Renal cortical epithelial cell (primary cell): ENCODE results near the gene SLC6A7. TPM values are rescaled to one million over a fixed set of nuclear protein-coding genes. Genes with fewer than 3 reads are reported as not detected.

Experiments used
- DNase-seq: peaks from one replicate; pipeline ENCODE4 v3.0.0-alpha.2; 2011; ENCODE audit warnings: low read depth
- total RNA-seq: library from RNA; depleted of rRNA; stranded (reverse); fragments of >200 nt; gene quantifications from 2 replicates; pipeline ENCODE4 v1.2.3, GENCODE V29; 2014

Gene SLC6A7
- total RNA-seq, 1 donor from 2014 or later: not detected

DNA sequence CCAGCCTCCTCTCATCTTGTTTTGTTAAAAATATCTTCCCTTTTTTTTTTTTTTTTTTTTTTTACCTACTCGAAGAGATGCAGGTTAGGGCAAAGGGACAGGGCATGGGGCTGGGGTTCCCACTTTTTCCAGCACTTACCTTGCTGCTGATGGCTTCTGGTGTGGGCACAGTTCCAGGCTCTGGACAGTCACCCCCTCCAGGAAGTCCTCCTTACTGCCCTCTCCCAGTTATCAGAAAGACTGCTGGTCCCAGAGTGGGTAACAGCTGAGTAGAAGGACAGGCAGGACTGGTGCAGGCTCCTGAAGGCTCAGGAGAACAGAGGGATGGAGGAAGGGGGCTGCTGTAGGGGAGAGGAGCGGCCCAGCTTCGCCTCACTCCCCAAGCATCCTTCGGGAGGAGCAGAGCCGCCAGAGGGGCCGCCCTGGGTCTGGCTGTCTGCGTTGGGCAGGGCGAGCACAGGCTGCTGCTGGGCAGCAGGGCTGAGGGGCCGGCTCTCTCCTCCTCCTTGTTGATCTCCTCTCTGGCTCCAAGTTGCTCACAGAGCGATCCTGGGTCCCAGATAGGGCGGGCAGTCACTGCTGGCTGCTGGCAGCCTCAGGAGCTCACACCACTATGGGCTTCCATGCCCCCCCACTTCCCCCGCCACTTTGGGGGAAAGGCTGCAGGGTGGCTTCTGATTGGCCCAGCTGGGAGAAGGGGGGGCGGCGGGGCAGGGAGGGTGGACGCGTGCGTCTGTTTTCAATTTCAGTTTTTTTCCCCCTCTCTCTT, 34.4 kb upstream of the SLC6A7 start, which contains the start of gene PDGFRB:
TSS of gene PDGFRB (minus strand) at position 588 of the 769 bp plus-strand sequence. CDS start 18,798 bp downstream, outside the sequence.
- no peak for DNase-seq

DNA sequence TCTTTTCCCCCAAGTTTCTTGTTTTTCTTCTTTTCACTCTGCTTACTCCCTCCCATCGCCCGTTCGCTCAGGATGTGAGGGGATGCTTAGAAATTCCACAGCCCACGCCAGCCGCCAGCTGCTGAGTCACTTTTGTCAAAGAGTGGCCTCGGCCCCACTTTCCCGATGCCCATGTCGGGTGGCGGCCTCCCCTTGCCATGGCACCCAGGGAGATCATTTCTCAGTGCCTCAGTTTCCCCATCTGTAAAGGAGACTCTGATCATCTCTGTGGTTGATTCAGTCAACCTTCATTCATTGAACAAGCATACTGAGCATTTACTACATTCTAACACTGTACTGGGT, 33.9 kb upstream of the SLC6A7 start:
- no peak for DNase-seq

DNA sequence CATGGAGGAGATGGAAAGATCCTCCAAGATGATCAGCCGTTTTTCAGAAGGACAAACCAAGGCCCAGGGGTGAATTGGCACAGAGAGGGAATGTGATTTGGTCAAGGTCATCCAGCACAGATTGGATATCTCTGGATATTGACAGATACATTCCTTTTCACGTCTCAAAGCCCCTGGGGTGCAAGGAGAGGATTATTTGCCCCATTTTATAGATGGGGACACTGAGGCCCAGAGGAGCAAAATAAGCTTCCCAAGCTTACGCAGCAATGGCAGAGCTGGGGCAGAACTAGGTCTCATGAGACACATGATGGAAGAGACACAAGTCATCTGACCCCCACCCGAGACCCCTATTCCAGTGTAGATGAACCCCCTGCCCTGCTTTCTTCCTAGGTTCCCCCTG, 33.3 kb upstream of the SLC6A7 start:
- DNase-seq: no peak

GRCh38 chr5:150157168-150157567, 32.7 kb upstream of the SLC6A7 start:
- DNase-seq: no peak

DNA sequence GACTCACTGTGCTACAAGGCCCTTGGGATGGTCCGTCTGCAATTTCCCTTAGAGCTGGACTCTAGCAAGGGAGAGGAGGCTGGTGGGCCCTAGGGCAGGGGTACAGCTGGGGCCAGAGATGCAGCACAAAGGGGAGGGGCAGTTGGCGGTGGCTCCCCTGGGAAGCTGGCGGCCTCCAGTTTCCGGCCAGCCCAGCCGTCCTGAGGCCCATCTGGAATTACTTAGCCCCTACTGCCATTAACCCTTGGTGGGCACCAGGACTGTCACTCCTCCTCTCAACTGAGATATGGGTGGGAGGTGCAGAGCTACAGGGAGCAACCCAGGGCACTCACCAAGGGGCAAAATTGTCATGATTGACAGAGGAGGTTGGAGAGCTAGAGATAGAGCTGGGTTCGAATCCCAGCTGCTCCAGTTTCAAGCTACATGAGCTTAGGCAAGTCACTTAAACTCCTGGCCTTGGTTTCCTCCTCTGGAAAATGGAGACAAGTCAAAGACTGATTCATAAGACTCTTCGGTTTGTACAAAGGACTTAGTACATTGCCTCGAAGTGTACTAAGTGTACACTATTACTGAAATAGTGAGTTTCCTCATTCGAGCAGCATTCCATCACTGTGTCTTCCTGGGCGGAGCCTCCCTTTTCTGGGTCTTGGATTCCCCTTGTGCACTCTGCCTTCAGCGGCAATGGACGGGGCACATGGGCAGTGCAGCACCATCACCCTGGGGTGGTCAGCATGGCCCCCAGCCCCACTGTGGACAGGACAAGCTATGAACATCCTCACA, 31.5 kb upstream of the SLC6A7 start:
- DNase-seq: no peak

DNA sequence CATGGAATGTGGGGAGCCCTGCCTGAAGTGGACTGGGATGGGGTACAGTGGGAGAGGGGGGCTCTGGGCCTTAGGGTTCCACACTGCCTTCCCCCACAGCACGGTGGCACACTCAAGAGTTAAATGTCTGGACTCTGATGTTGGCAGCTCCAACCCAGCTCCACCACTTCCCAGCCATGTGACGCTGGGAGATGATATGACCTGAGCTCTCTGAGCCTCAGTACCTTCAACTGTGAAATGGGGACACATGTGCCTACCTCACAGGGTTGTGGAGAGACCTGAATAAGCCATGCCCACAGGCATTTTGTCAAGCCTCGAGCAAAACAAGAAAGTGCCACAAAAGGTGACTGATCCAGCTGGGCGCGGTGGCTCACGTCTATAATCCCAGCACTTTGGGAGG, 30.8 kb upstream of the SLC6A7 start:
- no peak for DNase-seq

DNA sequence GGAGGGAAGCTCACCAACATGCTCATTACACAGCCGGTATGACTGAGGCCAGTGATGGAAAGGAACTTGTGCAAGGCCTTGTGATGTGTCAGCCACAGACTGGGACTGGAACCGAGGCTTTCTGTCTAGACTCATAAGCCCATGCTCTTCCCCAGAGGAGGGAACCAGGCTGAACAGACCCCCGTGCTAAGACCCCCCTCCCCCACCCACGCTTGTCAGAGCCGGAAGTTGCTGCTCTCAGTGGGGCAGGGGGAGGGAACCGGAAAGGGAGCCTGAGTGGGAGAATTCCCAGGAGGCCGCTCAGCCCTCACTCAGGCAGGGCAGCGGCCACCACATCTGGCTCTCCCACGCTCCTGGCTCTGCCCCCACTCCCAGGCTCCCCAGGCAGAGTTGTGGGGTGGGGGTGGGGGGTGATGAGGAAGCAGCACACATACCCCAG, 30.1 kb upstream of the SLC6A7 start:
- DNase-seq: no peak

DNA sequence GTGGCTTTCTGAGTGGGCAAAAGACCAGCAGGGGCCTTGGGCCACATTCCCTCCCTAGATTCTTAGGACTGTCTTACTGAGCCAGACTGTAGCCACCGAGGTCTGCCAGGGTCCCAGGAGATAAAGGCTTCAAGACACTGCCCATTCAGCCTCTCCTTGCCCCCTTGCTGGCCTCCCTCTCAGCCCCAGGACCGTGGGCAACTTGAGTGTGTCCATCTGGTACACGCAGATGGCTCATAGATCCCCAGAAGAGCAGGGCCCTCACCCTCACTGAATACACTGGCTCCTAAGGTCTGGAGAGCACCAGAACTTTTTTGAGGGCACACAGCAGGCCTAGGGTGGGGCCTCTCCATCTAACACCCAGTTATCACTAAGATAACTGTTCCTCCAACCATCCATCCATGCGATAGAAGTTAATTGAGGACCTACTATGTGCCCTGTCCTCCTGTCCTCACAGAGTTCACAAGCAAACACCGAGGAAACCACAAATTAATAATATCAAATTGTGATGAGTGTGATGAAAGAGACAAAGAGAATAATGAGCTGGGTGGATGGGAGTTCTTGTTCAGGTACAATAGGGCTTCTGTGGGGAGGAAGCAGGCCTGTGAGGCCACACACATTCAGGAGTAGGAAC, 29.3 kb upstream of the SLC6A7 start:
- DNase-seq: no peak

GRCh38 chr5:150161242-150162141, 28.4 kb upstream of the SLC6A7 start:
- peak; percentile 25 for DNase-seq

- DNase-seq: no peak
Observed at GRCh38 chr5:150162142-150162513, 27.7 kb upstream of the SLC6A7 start.

- no peak for DNase-seq
Observed at GRCh38 chr5:150163035-150163434, 26.8 kb upstream of the SLC6A7 start.

- no peak for DNase-seq
Observed at GRCh38 chr5:150163547-150164059, 26.3 kb upstream of the SLC6A7 start.

DNA sequence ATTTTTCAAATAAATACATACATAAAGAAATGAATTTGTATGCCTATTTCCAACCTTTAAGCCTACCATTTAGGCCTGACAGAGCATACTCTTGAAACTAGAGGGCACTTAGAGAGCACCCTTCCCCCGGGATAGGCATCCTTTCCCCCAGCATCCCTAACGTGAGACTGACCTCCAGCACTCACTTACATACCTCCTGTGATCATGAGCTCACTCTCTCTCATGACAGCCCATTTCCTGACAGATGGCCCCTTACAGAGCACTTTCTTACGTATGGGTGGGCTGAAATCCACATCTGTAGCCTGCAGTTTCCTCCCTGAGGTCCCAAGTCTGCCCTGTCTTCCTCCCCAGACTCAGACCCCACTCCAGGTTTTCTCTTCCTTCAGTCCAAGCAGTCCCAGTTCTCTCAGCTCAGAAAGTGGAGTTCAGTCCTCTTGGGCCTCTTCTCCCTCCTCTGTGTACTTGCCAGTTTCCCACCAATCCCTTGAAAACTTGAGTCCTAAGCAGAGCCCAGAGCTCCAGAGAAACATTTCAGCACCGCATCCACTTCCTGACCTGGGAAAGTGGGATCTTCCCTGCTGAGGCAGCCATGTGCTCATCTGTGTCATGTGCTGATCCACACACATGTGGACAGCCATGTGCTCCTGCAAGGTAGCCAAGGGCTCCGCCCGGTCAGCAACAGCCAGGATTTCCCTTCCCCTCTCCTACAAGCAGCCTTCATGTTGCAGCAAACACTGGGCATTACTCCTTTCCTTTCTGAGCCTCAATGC, 25.5 kb upstream of the SLC6A7 start:
- DNase-seq: no peak

GRCh38 chr5:150166037-150166649, 23.7 kb upstream of the SLC6A7 start:
- no peak for DNase-seq

DNA sequence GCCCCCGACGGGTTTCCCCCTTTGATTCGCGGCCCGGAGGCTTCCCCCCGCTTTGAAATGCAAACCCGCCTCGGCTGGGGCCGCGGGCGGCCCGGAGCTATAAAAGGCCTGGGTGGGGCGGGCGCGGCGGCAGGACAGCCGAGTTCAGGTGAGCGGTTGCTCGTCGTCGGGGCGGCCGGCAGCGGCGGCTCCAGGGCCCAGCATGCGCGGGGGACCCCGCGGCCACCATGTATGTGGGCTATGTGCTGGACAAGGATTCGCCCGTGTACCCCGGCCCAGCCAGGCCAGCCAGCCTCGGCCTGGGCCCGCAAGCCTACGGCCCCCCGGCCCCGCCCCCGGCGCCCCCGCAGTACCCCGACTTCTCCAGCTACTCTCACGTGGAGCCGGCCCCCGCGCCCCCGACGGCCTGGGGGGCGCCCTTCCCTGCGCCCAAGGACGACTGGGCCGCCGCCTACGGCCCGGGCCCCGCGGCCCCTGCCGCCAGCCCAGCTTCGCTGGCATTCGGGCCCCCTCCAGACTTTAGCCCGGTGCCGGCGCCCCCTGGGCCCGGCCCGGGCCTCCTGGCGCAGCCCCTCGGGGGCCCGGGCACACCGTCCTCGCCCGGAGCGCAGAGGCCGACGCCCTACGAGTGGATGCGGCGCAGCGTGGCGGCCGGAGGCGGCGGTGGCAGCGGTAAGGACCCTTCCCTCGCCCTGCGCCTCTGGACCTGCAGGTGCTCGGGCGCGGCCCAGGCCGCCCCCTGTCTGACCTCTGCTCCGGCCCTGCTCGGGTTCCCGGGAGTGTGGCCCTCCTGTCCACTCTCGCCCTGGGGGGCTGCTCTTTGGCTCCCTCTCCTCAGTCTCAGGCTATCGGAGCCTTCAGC, 23.0 kb upstream of the SLC6A7 start, which contains the start of gene CDX1:
TSS of gene CDX1 (plus strand) at position 129 of the 862 bp plus-strand sequence. CDS start at position 228, 99 bp downstream.
- no peak for DNase-seq

GRCh38 chr5:150167512-150167850, 22.4 kb upstream of the SLC6A7 start:
- no peak for DNase-seq

DNA sequence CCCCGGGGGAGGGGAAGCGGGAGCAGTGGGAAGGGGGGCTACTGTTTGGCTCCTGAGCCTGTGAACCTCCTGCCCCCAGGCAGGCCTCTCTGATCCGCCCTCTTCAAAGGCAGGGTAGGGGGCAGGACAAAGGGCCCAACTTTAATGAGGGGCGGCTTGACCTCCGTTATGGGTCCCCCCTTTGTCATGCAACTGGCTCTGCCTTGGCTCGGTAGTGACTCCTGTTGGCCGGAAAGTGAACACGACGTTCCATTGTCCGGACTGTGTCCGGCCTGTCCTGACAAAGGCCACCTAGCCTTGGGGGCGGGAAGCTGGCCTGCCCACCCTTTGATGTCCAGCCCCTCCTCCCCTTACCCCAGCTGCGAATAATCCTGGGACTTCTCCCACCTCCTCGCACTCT, 22.0 kb upstream of the SLC6A7 start:
- no peak for DNase-seq

DNA sequence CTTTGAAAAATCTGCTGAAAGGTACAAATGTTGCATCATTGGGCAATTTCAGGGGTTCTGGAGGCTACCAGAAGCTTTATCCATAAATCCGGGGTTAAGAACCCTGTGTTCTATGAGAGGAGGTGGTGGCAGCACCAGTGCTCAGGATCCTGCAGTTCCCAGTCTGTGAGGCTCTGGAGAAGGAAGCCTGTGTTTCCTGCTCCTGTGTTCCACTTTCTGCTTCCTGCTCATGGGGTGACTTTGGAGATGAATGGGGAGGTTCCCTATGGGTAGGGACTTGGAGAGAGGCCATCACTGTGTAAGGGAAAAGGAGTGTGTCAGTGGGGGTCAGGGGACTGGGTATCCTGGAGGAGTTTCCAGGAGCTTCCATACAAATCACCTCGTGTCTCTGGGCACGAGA, 21.0 kb upstream of the SLC6A7 start:
- DNase-seq: no peak

DNA sequence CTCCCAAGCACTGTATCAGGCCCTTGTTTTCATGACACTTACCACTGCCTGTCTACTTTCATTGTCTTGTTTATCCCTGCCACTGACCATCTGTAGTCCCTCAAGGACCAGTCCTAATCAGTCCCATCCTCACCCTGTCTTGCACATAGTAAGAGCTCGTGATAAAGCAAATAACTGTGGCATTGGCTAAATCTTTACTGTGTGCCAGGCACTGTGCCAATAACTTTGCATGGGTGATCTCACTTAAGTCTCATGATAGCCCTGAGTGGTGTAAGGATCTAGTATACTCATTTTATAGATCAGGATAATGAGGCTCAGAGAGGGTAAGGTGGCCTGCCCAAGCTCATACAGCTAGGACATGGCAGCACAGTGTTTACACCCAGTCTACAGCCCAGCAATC, 17.7 kb upstream of the SLC6A7 start:
- no peak for DNase-seq
